Muscle of back (tissue), 11 donors: ENCODE results near the gene DGUOK. TPM values are rescaled to one million over a fixed set of nuclear protein-coding genes. Genes with fewer than 3 reads are reported as not detected.

Source experiments
- DNase-seq, 3 donors: peaks; one replicate each; pipeline versions ENCODE4 v3.0.0 to v3.0.0-alpha.2; 2013
- polyA plus RNA-seq, 10 donors: library from polyadenylated mRNA; unstranded; fragments of 120-200 nt; gene quantifications; one replicate each; pipeline ENCODE4 v1.2.1, GENCODE V29; 2013; ENCODE audit not compliant: insufficient read length in 10 of 10

The DGUOK gene
- polyA plus RNA-seq, 10 donors = 36.6 to 55.3 (median 39.7) TPM

- DNase-seq = no peak
These were observed 49.1 kb downstream of the DGUOK start for GRCh38 chr2:73975731-73976130.

DNA sequence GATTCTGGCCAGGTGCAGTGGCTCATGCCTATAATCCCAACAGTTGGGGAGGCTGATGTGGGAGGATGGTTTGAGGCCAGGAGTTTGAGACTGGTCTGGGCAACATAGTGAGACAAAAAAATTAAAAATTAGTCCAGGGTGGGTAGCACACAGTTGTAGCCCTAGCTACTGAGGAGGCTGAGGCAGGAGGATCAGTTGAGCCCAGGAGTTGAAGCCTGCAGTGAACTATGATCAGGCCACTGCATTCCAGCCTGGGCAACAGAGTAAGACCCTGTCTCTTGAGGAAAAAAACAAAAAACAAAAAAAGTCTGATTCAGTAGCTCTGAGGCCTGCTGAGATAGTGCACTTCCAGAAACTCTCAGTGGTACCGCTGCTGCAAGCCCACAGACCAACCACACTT is 50.1 kb downstream of the DGUOK start:
- no peak for DNase-seq

DNA sequence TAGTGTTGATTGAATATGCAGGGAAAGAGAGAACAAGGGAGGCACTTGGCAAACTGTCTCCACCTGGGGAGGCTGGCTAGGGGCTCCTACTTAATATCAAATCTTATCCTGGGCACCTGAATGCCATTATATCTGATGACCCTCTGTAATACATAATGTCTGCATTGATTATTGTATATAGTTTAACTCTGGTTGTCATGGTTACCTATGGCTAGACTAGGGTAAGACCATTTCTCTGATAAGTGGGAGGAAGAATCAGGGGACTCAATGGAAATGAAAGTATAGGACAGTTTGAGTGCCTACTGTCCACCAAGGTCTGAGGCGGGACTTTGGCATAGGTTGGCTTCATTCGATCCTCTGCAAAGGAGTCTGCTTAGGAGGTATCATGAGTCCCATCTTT is 50.8 kb downstream of the DGUOK start:
- DNase-seq = no peak

- DNase-seq = no peak
These were observed 52.3 kb downstream of the DGUOK start for GRCh38 chr2:73979021-73979420.

GRCh38 chr2:73979686-73980085 is 53.0 kb downstream of the DGUOK start:
- no peak for DNase-seq

GRCh38 chr2:73980566-73980965 is 53.9 kb downstream of the DGUOK start:
- DNase-seq = no peak

- peak in 1 of 3 donors; percentile 25 for DNase-seq
These were observed 54.7 kb downstream of the DGUOK start for GRCh38 chr2:73981081-73982001.

DNA sequence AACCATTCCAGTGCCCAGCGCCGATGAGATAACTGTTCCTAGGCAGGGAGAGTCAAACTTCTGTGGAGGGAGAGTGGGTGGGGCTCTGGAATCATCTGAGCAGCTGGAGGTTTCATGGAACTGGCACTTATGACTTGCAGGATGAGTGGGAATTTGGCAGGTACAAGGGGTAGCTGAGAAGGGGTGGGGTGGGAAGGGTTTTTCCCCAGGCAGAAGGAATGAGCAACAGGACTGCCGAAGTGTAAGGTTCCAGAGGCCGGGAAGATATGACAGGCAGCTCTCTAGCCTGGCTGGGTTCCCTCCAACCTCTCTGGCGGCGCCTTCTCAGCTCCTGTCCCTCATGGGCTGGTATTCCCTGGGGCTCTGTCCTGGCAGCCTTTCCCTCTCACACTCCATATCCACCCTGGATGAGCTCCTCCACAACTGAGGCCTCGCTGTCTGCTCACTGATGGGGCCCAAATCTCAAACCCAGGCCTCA is 55.5 kb downstream of the DGUOK start:
- DNase-seq = peak in 1 of 3 donors; percentile 41

DNA sequence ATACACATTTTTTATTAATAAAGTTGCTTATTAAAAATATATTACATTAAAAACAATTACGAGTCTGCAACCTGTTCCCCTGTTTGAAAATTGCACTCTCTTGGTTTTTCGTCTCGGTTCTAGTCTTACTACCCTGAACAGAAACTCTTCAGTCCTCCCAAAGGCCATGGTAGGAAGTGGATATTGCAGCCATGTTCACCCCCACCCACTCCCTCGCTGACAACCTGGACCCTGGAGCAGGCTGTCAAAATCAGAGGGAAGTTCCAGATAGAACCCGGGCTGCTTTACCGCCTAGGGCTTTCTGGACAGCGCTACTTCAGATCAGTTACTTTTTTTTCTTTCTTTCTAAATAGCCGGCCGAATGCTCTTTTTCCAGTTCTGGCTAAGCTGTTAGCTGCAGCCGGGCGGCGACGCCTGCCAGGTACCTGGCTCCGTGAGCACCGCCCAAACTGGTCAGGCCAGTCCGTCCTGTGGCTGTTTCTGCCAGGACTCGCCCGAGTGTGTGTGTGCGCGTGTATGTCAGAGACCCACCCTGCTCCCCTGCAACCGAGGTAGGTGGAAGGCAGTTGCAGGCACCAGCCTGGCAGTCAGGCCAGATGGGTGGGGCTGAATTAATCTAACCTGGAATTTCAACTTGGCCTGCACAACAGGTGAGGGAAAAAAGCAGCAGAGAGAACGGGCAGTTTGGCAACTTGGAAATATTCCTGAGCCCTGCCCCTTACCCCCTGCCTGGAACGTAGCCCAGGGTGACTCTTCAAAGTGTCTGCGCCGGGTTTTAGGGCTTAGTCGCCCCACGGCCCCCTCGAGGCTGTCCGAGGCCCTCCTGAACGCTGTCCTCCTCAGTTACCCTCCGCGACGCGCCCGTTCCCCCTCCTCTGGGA is 56.9 kb downstream of the DGUOK start:
- DNase-seq = peak in 1 of 3 donors; percentile 54

DNA sequence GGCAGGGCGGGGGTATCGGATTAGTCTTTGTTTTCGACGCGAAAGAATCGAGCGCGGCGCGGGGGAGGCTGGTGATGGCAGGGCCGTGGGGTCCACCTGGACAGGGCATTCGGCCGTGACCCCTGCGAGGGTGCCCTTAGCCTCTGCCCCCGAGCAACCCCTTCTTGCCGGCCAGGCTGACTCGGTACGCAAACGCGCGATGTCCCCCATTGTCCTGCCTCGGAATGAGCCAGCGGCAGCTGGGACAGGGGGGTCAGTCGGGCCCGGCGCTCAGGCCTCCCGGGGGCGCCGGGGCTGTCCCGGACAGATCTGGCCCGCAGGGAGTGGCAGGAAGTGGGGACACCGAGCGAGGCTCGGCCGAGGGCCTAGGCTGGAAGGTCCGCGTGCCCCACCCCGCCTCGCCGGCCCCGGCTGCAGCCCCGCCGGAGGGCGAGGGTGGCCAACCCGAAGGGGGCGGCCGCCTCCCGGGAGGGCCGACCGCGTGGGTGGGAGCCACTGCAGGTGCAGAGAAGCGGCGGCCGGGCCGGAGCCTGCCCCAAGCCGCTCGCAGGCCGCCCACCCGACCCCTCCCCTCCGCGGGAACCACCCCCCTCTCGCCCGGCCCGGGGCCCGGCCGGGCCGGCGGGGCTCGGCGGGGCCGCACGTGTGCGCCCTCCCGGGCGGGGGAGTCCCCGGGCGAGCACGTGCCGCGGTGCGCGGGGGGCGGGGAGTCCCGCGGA is 57.7 kb downstream of the DGUOK start, which contains the start of gene TET3:
Gene TET3, plus strand, starts transcription at position 708 of the 719 bp plus-strand sequence. CDS start 1,494 bp downstream, outside the sequence.
- peak in 1 of 3 donors; percentile 60 for DNase-seq

GRCh38 chr2:73984922-73985307 is 58.2 kb downstream of the DGUOK start:
- no peak for DNase-seq

GRCh38 chr2:73985308-73986084 is 58.8 kb downstream of the DGUOK start:
- DNase-seq = peak in 1 of 3 donors; percentile 60

DNA sequence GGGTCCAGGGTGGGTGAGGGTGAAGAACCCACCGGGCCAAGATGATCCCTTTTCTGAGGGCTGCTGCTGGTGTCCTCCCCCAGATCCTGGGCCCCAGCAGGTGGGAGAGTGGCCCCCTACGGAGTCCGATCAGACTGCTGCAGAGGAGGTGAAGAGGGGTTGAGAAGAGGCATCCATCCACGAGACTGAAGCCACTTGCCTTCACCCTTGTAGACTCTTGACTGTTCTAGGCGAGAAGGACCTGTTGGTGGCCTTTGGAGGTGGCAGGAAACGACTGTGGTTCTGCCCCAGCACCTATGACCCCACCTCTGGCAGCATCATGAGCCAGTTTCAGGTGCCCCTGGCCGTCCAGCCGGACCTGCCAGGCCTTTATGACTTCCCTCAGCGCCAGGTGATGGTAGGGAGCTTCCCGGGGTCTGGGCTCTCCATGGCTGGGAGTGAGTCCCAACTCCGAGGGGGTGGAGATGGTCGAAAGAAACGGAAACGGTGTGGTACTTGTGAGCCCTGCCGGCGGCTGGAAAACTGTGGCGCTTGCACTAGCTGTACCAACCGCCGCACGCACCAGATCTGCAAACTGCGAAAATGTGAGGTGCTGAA is 59.5 kb downstream of the DGUOK start:
- DNase-seq = no peak

- peak in 2 of 3 donors; percentile 53 to 73 for DNase-seq
These were observed 60.6 kb downstream of the DGUOK start for GRCh38 chr2:73987109-73987947.

DNA sequence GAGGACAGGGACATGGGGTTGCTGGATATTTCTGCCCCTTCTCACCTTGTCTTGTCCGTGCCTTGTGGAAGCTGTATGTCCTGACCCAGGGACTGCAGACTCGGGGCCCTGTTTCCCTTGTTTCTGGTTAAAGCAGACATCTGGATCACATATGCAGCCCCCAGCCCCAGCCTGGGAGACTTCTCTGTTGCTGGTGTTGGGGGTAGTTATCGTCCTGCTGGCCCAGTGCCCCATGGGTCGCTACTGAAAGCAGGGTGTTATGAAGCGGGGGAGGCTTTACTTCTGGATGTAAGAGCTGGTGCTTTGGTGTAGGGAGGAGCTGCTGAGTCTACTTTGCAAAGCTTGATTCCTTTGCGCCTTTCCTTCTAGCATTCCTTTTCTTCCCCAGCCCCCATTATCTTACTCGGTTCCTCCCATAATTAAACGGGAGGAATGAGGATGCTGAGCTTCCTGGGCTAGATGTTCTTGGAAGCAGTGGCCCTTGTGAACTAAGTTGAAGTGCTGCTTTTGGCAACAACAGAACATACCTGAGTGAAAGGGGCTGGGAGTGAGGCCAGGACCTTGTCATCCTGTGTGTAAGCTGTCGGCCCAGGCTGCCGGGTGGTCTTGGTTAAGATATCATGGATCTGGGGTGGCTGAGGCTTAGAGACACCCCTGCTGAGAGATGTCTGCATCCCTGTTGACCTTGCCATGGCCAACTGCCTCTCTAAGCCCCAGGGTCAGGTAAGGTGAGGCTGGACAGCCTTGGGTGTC is 61.4 kb downstream of the DGUOK start:
- DNase-seq = no peak

DNA sequence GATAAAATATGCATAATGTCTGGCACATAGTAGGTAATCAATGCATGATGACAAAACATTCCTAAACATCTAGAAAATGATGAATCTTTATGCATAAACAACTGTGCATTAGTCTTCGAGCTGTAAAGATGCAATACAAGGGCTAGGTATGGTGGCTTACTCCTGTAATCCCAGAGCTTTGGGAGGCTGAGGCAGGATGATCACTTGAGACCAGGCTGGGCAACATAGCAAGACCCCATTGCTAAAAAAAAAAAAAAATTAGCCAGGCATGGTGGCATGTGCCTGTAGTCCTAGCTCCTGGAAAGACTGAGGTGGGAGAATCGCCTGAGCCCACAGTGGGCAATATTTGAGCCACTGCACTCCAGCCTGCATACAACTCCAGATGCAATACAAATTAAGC is 63.3 kb downstream of the DGUOK start:
- no peak for DNase-seq

- DNase-seq = no peak
These were observed 63.9 kb downstream of the DGUOK start for GRCh38 chr2:73990531-73990930.

GRCh38 chr2:73992036-73992435 is 65.4 kb downstream of the DGUOK start:
- DNase-seq = no peak

- no peak for DNase-seq
These were observed 66.7 kb downstream of the DGUOK start for GRCh38 chr2:73993376-73993775.
